Duodenal mucosa (tissue), 2 donors: ENCODE data around the gene MLXIP.
"Not testable (repeated sequence)": the region's sequence is repeated elsewhere in the genome, so short reads cannot be mapped to it uniquely, and the experiment has no call there.

Source experiments
- H3K27ac ChIP-seq: one replicate; pipeline ENCODE4 v1.7.0; 2013; ENCODE audit warnings: low read depth, low read length
- H3K27me3 ChIP-seq, 2 donors: one replicate each; pipeline ENCODE4 v1.7.0; 2013; ENCODE audit warnings: low read length in 2 of 2, control low read depth in 1 of 2; ENCODE audit not compliant: insufficient read depth in 2 of 2, control insufficient read depth in 1 of 2
- H3K36me3 ChIP-seq, 2 donors: one replicate each; pipeline ENCODE4 v1.7.0; 2013; ENCODE audit warnings: low read length in 2 of 2, control low read depth in 1 of 2; ENCODE audit not compliant: insufficient read depth in 2 of 2, control insufficient read depth in 1 of 2
- H3K4me1 ChIP-seq, 2 donors: one replicate each; pipeline ENCODE4 v1.7.0; 2013; ENCODE audit warnings: low read length in 2 of 2, control low read depth in 1 of 2; ENCODE audit not compliant: insufficient read depth in 2 of 2, control insufficient read depth in 1 of 2
- H3K4me3 ChIP-seq, 2 donors: one replicate each; pipeline ENCODE4 v1.7.0; 2013; ENCODE audit warnings: low read length in 2 of 2, low read depth in 1 of 2
- H3K9ac ChIP-seq, 2 donors: one replicate each; pipeline ENCODE4 v1.7.0; 2013; ENCODE audit warnings: low read length in 2 of 2, low read depth in 1 of 2
- H3K9me3 ChIP-seq, 2 donors: one replicate each; pipeline ENCODE4 v1.7.0; 2013; ENCODE audit warnings: low read length in 2 of 2, control low read depth in 1 of 2; ENCODE audit not compliant: control insufficient read depth in 1 of 2

Gene MLXIP

GRCh38 chr12:122052285-122052684, 26.3 kb upstream of the MLXIP start:
- H3K4me3 ChIP-seq, result no peak overlapping the region
- H3K4me1 ChIP-seq, result peaks cover 6% of the 10 kb centered on the region in 2 donors
- H3K27me3 ChIP-seq, result no peaks in the 10 kb centered on the region
- H3K27ac ChIP-seq, result no peak overlapping the region
- H3K36me3 ChIP-seq, result peaks cover 0 to 4% of the 10 kb centered on the region in 2 donors
- no peaks in the 10 kb centered on the region for H3K9me3 ChIP-seq
- no peak overlapping the region for H3K9ac ChIP-seq

- Histone ChIP-seq H3K36me3 (peaks cover 0 to 4% of the 10 kb centered on the region in 2 donors), H3K4me1 (peaks cover 6% of the 10 kb centered on the region in 2 donors), H3K4me3 (no peak overlapping the region), H3K9me3 (no peaks in the 10 kb centered on the region), H3K9ac (no peak overlapping the region), H3K27ac (no peak overlapping the region), H3K27me3 (no peaks in the 10 kb centered on the region)
These were observed 23.6 kb upstream of the MLXIP start for GRCh38 chr12:122054842-122055520.

- H3K27ac ChIP-seq, H3K27me3 ChIP-seq, H3K9me3 ChIP-seq, H3K4me3 ChIP-seq, H3K4me1 ChIP-seq, H3K9ac ChIP-seq, H3K36me3 ChIP-seq: not testable (repeated sequence)
These were observed 22.1 kb upstream of the MLXIP start for GRCh38 chr12:122056406-122056805.

- Histone ChIP-seq H3K27ac (no peak overlapping the region), H3K9ac (no peak overlapping the region), H3K4me3 (no peak overlapping the region), H3K4me1 (peaks cover 8 to 9% of the 10 kb centered on the region in 2 donors), H3K27me3 (no peaks in the 10 kb centered on the region), H3K36me3 (peaks cover 0 to 4% of the 10 kb centered on the region in 2 donors), H3K9me3 (no peaks in the 10 kb centered on the region)
These were observed 21.4 kb upstream of the MLXIP start for GRCh38 chr12:122057007-122057735.

GRCh38 chr12:122057769-122058168, 20.8 kb upstream of the MLXIP start:
- Histone ChIP-seq H3K4me1 (peaks cover 14 to 15% of the 10 kb centered on the region in 2 donors), H3K9ac (no peak overlapping the region), H3K27ac (no peak overlapping the region), H3K4me3 (no peak overlapping the region), H3K9me3 (no peaks in the 10 kb centered on the region), H3K27me3 (no peaks in the 10 kb centered on the region), H3K36me3 (peaks cover 0 to 4% of the 10 kb centered on the region in 2 donors)

- Histone ChIP-seq H3K36me3 (peaks cover 0 to 4% of the 10 kb centered on the region in 2 donors), H3K27me3 (no peaks in the 10 kb centered on the region), H3K4me3 (no peak overlapping the region), H3K4me1 (peaks cover 23 to 24% of the 10 kb centered on the region in 2 donors), H3K27ac (no peak overlapping the region), H3K9me3 (no peaks in the 10 kb centered on the region), H3K9ac (no peak overlapping the region)
These were observed 19.9 kb upstream of the MLXIP start for GRCh38 chr12:122058549-122059149.

GRCh38 chr12:122059203-122059960, 19.2 kb upstream of the MLXIP start:
- Histone ChIP-seq H3K27me3 (no peaks in the 10 kb centered on the region), H3K4me1 (peaks cover 28 to 30% of the 10 kb centered on the region in 2 donors), H3K27ac (no peak overlapping the region), H3K36me3 (peaks cover 0 to 4% of the 10 kb centered on the region in 2 donors), H3K4me3 (no peak overlapping the region), H3K9me3 (no peaks in the 10 kb centered on the region), H3K9ac (no peak overlapping the region)

- peaks cover 0 to 4% of the 10 kb centered on the region in 2 donors for H3K36me3 ChIP-seq
- H3K9me3 ChIP-seq, result no peaks in the 10 kb centered on the region
- no peak overlapping the region for H3K9ac ChIP-seq
- no peak overlapping the region for H3K27ac ChIP-seq
- H3K4me3 ChIP-seq, result no peak overlapping the region
- peaks cover 28 to 32% of the 10 kb centered on the region in 2 donors for H3K4me1 ChIP-seq
- H3K27me3 ChIP-seq, result no peaks in the 10 kb centered on the region
These were observed 18.5 kb upstream of the MLXIP start for GRCh38 chr12:122060081-122060501.

GRCh38 chr12:122061253-122061652, 17.3 kb upstream of the MLXIP start:
- Histone ChIP-seq H3K27me3 (no peaks in the 10 kb centered on the region), H3K4me3 (no peak overlapping the region), H3K36me3 (peaks cover 0 to 4% of the 10 kb centered on the region in 2 donors), H3K9me3 (no peaks in the 10 kb centered on the region), H3K4me1 (peaks cover 29 to 39% of the 10 kb centered on the region in 2 donors), H3K9ac (no peak overlapping the region), H3K27ac (no peak overlapping the region)
